ENCODE results near the gene GRIA4. TPM values are rescaled to one million over a fixed set of nuclear protein-coding genes. Genes with fewer than 3 reads are reported as not detected.
A peak's percentile ranks its signal among the peaks of the same experiment; 100 is the strongest.

The GRIA4 gene
- total RNA-seq, result not detected
- long read RNA-seq, partial matches to known transcripts, result 0 of 1 reads
- long read RNA-seq, other reads (novel, unspliced or antisense), result 1 of 1 reads

GRCh38 chr11:105609832-105610781 is at the start of gene GRIA4:
Gene GRIA4, plus strand, starts transcription at chr11:105610073. Its CDS starts 925 bp downstream, at chr11:105610998.
- DNase-seq (ENCODE audit: low spot score), result peak; percentile 85

DNA sequence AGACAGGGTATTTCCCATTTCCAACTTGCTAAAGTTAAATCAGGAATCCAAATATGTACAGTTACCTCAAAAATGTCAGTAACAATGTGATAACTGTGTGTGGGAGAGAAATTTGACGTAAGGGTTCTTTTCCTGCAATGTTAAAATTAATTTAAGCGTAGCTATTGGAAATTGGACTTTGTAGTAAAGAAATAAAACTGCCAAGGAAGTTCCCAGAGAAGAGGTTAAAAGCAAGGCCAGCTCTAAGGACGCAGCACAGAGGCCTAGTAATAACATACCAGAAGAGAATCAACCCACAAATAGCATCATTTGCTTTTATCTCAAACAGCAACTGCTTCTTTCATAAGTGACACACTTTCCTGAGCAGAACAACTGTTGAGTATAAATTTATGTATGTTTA is 36.8 kb upstream of the GRIA4 start:
- no peak for DNase-seq (ENCODE audit: low spot score)

DNA sequence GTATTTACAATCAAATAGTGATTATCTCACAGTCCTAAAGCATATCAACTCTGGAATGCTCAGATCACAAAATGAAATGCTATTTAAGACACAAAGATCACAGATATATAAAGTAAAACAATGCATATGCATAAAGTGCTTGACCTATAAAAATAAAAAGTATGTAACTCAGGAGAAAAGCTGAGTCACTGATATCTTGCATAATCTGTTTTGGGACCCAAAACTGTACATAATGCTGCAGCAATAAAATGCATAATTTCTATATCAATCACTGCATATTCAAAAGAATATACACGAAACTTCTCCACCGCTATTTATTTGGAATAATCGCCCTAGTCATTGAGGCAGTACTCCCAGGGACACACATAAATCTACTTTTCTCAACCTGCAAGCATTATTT is 34.9 kb upstream of the GRIA4 start:
- no peak for DNase-seq (ENCODE audit: low spot score)

- DNase-seq (ENCODE audit: low spot score), result no peak
These were observed 32.2 kb upstream of the GRIA4 start for GRCh38 chr11:105577641-105578040.

GRCh38 chr11:105579111-105579510 is 30.8 kb upstream of the GRIA4 start:
- DNase-seq (ENCODE audit: low spot score), result no peak

DNA sequence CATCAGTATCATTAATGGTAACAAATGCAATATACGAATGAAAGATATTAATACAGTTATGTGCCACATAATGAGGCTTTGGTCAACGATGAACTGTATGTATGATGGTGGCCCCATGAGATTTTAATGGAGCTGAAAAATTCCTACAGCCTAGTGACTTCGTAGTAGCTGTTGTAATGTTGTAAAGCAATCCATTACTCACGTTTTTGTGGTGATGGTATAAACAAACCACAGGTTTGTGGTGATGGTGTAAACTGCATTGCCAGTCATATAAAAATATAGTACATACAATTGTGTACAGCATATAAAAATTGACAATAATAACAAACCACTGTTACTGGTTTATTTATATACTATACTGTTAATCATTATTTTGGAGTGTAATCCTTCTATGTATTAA is 27.4 kb upstream of the GRIA4 start:
- DNase-seq (ENCODE audit: low spot score), result no peak

DNA sequence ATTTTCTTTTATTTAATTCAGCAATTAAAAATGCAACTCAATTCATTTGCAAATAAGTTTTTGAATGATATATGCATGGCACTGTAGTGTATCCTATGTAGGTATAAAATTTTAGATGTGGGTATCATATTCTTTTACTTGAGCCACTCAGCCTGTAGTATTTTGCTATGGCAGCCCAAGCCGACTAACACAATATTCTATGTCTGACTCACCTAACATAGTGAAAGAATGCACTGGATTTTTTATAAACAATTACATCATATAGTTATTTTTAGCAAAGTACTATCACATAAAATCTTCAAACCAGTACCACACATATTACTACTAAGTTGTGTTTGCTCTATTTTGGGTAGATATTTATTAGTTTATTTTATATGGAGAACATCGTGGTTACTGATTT is 21.9 kb upstream of the GRIA4 start:
- no peak for DNase-seq (ENCODE audit: low spot score)

DNA sequence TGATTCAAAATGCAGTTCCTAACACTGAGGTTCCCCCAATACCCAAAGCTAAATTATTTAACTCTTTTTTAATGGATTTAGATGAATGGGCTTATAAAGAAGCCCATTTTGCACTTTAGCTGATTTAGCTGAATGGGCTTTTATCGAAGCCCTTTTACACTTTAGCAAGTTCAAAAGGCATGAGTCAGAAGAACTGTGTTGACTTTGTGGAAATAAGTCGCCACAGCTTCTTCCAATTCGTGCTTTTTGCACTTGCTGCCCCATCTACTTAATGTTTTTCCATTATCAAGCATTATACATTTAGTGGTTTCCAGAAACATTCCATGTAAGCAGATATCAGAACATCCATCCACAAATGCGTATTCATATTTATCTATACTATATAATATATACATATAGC is 20.5 kb upstream of the GRIA4 start:
- DNase-seq (ENCODE audit: low spot score), result no peak

- DNase-seq (ENCODE audit: low spot score), result no peak
These were observed 17.8 kb upstream of the GRIA4 start for GRCh38 chr11:105592035-105592434.

DNA sequence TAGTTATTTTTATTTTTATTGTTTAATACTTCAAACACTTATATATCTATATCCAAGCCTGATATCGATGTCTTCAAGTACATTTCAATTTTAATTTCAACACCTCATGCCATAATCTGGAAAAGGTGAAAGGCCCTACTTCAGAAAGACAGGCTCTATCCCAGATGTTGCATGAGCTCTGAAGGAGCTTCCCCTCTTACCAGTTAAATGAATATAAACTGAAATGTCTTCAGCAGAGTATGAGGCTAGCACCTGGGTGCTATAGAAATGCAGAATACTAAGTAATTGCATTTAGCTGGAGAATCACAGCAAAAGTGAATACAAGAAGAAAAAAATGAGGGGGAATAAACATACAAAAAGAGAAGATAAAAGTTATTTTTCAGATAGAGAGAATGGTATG is 11.5 kb upstream of the GRIA4 start:
- DNase-seq (ENCODE audit: low spot score), result no peak

DNA sequence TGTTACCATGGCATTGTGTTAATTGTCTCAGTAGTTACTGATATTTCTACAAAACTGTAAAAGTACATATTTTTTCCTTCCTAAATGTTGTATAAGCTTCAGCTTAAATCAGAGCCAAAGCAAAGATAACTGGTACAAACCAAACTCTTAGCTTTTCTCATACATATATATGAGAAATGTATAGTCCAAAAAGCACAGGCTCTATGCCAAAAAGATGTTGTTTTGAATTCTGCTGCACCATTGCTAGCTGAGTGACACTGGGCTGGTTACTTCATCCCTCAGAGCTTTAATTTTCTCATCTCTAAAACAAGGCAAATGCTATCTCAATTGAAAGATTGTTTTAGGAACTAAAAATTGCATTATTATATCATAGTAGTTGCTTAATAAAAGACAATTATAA is 6.7 kb upstream of the GRIA4 start:
- DNase-seq (ENCODE audit: low spot score), result no peak

GRCh38 chr11:105609341-105609781 is 512 bp upstream of the GRIA4 start:
- DNase-seq (ENCODE audit: low spot score), result no peak

- DNase-seq (ENCODE audit: low spot score), result no peak
These were observed 1.1 kb downstream of the GRIA4 start for GRCh38 chr11:105610871-105611571.

DNA sequence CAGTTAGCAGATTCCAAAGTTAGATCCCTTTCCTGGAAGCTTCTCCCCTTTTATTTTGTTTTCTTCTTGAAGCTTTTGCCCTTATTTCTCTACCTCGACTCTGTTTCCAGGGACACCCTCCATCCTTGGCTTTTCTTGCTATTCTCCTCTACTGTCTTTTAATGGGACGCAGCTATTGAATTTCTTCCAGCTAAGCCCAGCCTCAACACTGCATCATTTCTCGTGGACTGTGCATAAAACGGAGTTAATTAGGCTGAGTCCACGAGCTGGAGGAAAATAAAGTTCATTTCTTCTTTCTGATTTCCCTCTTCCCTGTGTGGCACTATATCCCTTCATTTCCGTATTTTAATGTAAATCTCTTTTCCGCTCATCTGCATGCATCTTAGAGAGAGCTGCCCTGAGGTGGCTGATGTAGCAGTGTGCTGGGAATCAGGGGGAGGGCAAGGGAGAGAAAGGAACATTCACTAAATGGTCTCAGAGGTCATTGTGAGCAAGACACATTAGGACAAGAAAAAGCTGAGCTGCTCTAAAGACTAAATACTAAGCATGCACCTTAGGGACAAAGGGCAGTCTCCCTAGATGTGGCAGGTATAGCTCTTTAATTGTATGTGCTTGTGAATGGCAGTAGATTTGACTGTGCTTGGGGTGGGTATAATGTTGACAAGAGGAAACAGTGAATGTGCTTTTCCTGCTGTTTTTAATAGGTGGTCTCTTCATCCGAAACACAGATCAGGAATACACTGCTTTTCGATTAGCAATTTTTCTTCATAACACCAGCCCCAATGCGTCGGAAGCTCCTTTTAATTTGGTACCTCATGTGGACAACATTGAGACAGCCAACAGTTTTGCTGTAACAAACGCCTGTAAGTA is 1.9 kb downstream of the GRIA4 start:
- no peak for DNase-seq (ENCODE audit: low spot score)

- DNase-seq (ENCODE audit: low spot score), result no peak
These were observed 2.9 kb downstream of the GRIA4 start for GRCh38 chr11:105612771-105613170.

DNA sequence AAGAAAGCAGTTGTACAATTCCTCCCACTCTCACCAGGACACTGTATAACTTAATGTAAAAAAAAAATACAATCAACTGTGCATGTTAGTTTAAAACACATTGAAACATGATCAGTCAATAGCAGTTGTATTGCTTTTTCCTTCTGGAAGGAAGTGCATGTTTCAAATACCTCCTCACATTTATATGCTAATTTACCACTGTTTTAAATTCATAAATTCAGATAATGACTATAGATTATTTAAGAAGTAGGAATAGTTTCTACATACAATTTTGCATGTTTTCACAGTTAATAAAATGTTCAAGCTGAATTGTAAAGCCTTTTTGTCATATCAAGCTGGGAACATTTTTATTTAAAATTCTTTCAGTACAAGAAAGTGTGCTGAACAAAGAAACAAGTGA is 3.3 kb downstream of the GRIA4 start:
- no peak for DNase-seq (ENCODE audit: low spot score)

GRCh38 chr11:105618343-105618955 is 8.6 kb downstream of the GRIA4 start:
- no peak for DNase-seq (ENCODE audit: low spot score)

- DNase-seq (ENCODE audit: low spot score), result no peak
These were observed 9.7 kb downstream of the GRIA4 start for GRCh38 chr11:105619556-105619955.

DNA sequence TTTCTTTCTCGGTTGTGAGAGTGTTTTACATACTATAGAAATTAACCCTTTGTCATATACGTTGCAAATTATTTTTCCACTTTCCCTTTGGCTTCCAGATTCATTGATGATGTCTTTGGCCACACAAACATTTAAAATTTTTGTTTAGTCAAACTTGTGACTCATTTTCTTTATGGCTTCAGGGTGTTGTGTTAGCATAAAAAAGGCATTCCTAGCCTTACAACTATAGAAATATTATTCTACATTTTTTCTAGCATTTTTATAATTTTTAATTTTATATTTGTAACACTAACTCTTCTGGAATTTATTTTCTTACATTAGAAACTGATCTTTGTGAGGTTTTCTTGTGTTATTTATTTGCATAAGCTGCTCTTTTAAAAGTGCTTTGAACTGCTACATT is 12.1 kb downstream of the GRIA4 start:
- DNase-seq (ENCODE audit: low spot score), result no peak

GRCh38 chr11:105632316-105632715 is 22.4 kb downstream of the GRIA4 start:
- DNase-seq (ENCODE audit: low spot score), result no peak

DNA sequence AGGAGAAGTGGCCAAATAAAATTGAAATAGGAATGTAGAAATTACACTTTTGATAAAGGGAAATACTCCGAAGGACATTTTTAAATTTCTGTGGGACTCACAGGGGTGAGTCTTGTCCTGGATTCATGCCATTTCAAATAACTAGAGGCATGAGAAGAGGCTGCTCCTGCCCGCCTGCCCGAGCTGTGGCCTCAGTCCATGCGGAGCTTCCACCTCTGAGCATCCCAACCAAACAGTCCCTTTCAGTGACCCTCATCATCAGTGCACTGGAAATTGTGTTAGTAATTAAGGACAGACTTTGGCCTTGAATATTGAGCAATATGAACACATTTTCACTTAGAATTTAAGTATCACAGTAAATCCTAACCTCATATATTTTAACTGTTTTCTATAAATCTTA is 25.6 kb downstream of the GRIA4 start:
- no peak for DNase-seq (ENCODE audit: low spot score)
